Right ventricle myocardium inferior (tissue), 1 donor: ENCODE measurements around the gene SLC5A12. TPM values are rescaled to one million over a fixed set of nuclear protein-coding genes. Genes with fewer than 3 reads are reported as not detected.

Experiments used
- ATAC-seq: fragments of 200-7000 bp; cut with Tn5 transposase; one replicate; pipeline ENCODE4 v1.9.1; 2020; ENCODE audit warnings: mild to moderate bottlenecking, moderate library complexity
- DNase-seq: peaks from one replicate; pipeline ENCODE4 v3.0.0; 2021; ENCODE audit errors: missing footprints
- intact Hi-C: fragments of 100-400 bp; cut with DNase I; formaldehyde crosslinking; loops from one replicate; pipeline ENCODE4 v1.11.0; 2022
- total RNA-seq: library from RNA; stranded (reverse); fragmentation: NEBNext Ultra II Directional; extraction: Animal tissue kit (Norgen Biotek cat#: 25700); gene quantifications from one replicate; pipeline ENCODE4 v1.2.1, GENCODE V29; 2021
- donor health status: DM: no; HTN: yes; CAD: no; lungs with severe emphysema.

Gene SLC5A12
- total RNA-seq, 1 donor from 2014 or later = not detected

- intact Hi-C loops = no loop called here
- DNase-seq = no peak
- no peak for ATAC-seq
Measured at GRCh38 chr11:26729284-26729683, 7.4 kb upstream of the SLC5A12 start.

- DNase-seq = no peak
- intact Hi-C loops = no loop called here
- no peak for ATAC-seq
Measured at GRCh38 chr11:26726960-26727359, 5.1 kb upstream of the SLC5A12 start.

- ATAC-seq (no peak), DNase-seq (no peak)
- intact Hi-C loops = no loop called here
Measured at GRCh38 chr11:26719998-26720397, 1.9 kb downstream of the SLC5A12 start.

GRCh38 chr11:26719289-26719973 lies 2.4 kb downstream of the SLC5A12 start:
- intact Hi-C loops = no loop called here
- no peak for DNase-seq

GRCh38 chr11:26717771-26718170 lies 4.1 kb downstream of the SLC5A12 start:
- no peak for DNase-seq
- intact Hi-C loops = no loop called here
- no peak for ATAC-seq

More at GRCh38 chr11:26719289-26719973, 2.4 kb downstream of the SLC5A12 start:
- ATAC-seq = no peak

- intact Hi-C loops = no loop called here
- no peak for DNase-seq
- ATAC-seq = no peak
Measured at GRCh38 chr11:26715133-26715532, 6.7 kb downstream of the SLC5A12 start.

- no peak for ATAC-seq
Measured at GRCh38 chr11:26712497-26712896, 9.4 kb downstream of the SLC5A12 start.

GRCh38 chr11:26710489-26710888 lies 11.4 kb downstream of the SLC5A12 start:
- ATAC-seq (no peak), DNase-seq (no peak)
- intact Hi-C loops = no loop called here

More at GRCh38 chr11:26712497-26712896, 9.4 kb downstream of the SLC5A12 start:
- intact Hi-C loops = no loop called here
- DNase-seq = no peak

- ATAC-seq = no peak
- intact Hi-C loops = no loop called here
- DNase-seq = no peak
Measured at GRCh38 chr11:26708736-26709456, 13.0 kb downstream of the SLC5A12 start.

GRCh38 chr11:26706181-26706580 lies 15.7 kb downstream of the SLC5A12 start:
- ATAC-seq (no peak), DNase-seq (no peak)
- intact Hi-C loops = no loop called here

GRCh38 chr11:26704249-26704648 lies 17.6 kb downstream of the SLC5A12 start:
- intact Hi-C loops = no loop called here
- ATAC-seq = no peak
- DNase-seq = no peak

GRCh38 chr11:26703411-26704191 lies 18.3 kb downstream of the SLC5A12 start:
- intact Hi-C loops = no loop called here
- ATAC-seq (no peak), DNase-seq (no peak)

- intact Hi-C loops = no loop called here
- ATAC-seq = no peak
- DNase-seq = no peak
Measured at GRCh38 chr11:26702406-26702805, 19.5 kb downstream of the SLC5A12 start.

GRCh38 chr11:26700574-26701235 lies 21.2 kb downstream of the SLC5A12 start:
- ATAC-seq = no peak
- intact Hi-C loops = no loop called here

GRCh38 chr11:26698224-26698623 lies 23.6 kb downstream of the SLC5A12 start:
- ATAC-seq = no peak
- intact Hi-C loops = no loop called here
- no peak for DNase-seq

More at GRCh38 chr11:26700574-26701235, 21.2 kb downstream of the SLC5A12 start:
- DNase-seq = no peak

GRCh38 chr11:26696330-26696729 lies 25.5 kb downstream of the SLC5A12 start:
- ATAC-seq (no peak), DNase-seq (no peak)
- intact Hi-C loops = no loop called here

GRCh38 chr11:26688701-26689100 lies 33.2 kb downstream of the SLC5A12 start:
- DNase-seq = no peak
- intact Hi-C loops = no loop called here
- ATAC-seq = no peak

- no peak for DNase-seq
- intact Hi-C loops = no loop called here
- ATAC-seq = no peak
Measured at GRCh38 chr11:26687351-26687750, 34.5 kb downstream of the SLC5A12 start.

- DNase-seq = no peak
- ATAC-seq = no peak
- intact Hi-C loops = no loop called here
Measured at GRCh38 chr11:26677566-26677965, 44.3 kb downstream of the SLC5A12 start.
